ENCODE results near the gene FERMT3. TPM values are rescaled to one million over a fixed set of nuclear protein-coding genes. Genes with fewer than 3 reads are reported as not detected.

FERMT3 gene
- total and polyA plus RNA-seq, 9 donors, result 4.9 to 12.2 (median 10.1) TPM

DNA sequence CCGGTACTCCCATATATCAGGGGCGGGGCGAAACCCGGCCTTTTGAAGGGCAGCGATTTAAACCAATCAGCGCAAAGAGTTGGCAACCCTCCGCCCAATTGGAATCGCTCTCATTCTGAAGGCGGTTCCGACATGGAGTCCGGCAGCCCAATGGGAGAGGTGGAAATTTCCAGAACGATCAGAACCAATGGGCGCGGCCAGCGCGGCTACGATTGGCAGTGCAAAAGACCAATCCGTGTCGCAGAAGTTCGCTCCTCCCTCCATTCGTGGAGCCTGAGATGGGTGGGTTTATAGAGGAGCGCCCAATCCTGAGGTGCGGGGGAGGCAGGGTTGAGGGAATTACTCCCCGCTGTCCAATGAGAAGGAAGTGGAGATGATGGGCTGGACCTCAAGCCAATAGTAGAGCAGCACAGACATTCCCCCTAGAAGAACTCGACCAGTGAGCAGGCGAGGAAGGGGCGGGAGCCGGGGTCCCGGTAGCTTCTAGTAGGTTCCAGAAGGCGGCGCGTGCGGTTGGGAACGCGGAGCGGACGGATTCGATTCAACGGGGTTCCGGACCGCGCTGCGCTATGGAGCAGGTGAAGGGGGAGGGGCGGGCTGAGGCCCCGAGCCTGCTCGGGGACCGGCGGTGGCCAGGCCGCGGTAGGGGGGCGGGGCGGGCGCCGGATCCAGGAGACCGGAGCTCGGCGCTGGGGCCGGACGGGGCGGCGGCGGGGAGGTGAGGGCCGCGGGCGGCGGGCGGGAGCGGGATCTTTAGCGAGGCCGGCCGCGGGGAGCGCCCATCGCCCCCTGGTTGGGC lies 20.6 kb upstream of the FERMT3 start, which contains the start of gene STIP1:
STIP1 (plus strand) TSS at position 479 of the 799 bp plus-strand sequence; CDS start at position 570, 91 bp downstream.
- Histone ChIP-seq H3K4me1 (ENCODE audit: control insufficient read depth, insufficient read depth, low read length) (peaks cover 34% of the 10 kb centered on the region), H3K36me3 (ENCODE audit: control insufficient read depth, insufficient read depth, low read length) (peaks cover 11% of the 10 kb centered on the region), H3K9me3 (replicated peaks; ENCODE audit: control insufficient read depth, low read depth, low read length) (no peaks in the 10 kb centered on the region), H3K4me3 (ENCODE audit: low read length) (peak within 1 kb of the TSS; percentile 52), H3K27me3 (ENCODE audit: control insufficient read depth, insufficient read depth, low read length) (no peaks in the 10 kb centered on the region), H3K27ac (ENCODE audit: low read length) (peak within 1 kb of the TSS; percentile 97)
- peak; percentile 100 for DNase-seq
- WGBS (ENCODE audit: insufficient coverage), result under 1% methylated on average over 67 of the region's 74 CpGs

DNA sequence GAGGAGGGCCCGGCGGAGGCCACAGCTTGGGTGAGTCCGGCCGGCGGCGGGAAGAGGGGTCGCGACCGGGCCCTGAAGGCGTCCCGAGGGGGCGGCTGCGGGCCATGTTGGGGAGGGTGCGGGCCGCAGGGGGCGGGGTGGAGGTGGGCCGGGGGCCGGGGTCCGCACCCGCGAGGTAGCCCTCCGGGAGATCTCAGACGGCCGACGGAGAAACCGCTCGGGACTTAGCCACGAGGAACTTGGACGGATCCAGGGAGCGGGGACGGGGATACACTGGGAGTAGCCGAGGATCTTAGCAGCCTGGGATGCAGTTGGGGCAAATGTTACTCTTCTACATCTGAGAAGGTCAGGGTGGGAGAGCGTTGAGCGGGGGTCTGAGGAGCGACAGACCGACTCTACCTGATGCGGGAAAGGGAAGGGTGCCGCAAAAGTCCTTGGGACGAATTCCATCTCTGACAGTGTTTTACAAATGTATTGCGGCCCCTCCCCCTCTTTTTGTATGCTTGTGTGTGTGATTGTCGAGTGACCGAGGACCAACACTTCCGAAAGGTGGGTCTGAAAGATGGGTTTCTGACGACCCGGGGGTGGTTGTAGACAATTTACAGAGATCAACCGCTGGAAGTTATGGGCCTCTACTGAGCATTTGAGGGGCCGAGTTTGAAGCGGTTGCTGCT lies 19.9 kb upstream of the FERMT3 start:
- DNase-seq, result peak; percentile 53
- Histone ChIP-seq H3K27me3 (ENCODE audit: control insufficient read depth, insufficient read depth, low read length) (no peaks in the 10 kb centered on the region), H3K4me1 (ENCODE audit: control insufficient read depth, insufficient read depth, low read length) (peaks cover 27% of the 10 kb centered on the region), H3K4me3 (ENCODE audit: low read length) (no peak overlapping the region), H3K9me3 (replicated peaks; ENCODE audit: control insufficient read depth, low read depth, low read length) (no peaks in the 10 kb centered on the region), H3K27ac (ENCODE audit: low read length) (peak overlapping the region; percentile 83), H3K36me3 (ENCODE audit: control insufficient read depth, insufficient read depth, low read length) (peaks cover 11% of the 10 kb centered on the region)
- WGBS (ENCODE audit: insufficient coverage), result under 1% methylated on average over 43 of the region's 48 CpGs

DNA sequence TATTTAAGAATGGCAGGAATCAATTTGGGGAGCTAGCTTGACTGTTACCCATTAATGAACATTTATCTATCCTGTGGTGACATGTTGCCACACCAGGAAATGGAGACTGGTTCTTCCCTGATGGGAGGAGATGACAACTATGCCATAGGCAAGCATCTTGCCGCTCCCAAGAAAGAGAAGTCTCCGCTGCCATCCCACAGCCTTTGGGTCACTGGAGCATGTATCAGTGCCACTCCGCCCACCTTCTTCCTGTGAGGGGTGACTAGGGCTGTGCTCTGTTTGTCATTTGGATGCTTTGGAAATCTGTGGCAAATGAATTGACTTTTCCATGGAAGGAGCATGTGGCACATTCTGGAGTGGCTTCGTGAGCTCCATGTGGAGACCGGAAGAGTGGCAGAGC lies 14.1 kb upstream of the FERMT3 start:
- no peak for DNase-seq
- 93% methylated on average over 3 of the region's 5 CpGs for WGBS (ENCODE audit: insufficient coverage)
- no peak overlapping the region for H3K4me3 ChIP-seq (ENCODE audit: low read length)
- H3K27ac ChIP-seq (ENCODE audit: low read length), result no peak overlapping the region
- H3K9me3 ChIP-seq (replicated peaks; ENCODE audit: control insufficient read depth, low read depth, low read length), result no peaks in the 10 kb centered on the region
- H3K4me1 ChIP-seq (ENCODE audit: control insufficient read depth, insufficient read depth, low read length), result peaks cover 2% of the 10 kb centered on the region
- H3K27me3 ChIP-seq (ENCODE audit: control insufficient read depth, insufficient read depth, low read length), result no peaks in the 10 kb centered on the region
- H3K36me3 ChIP-seq (ENCODE audit: control insufficient read depth, insufficient read depth, low read length), result peaks cover 48% of the 10 kb centered on the region

DNA sequence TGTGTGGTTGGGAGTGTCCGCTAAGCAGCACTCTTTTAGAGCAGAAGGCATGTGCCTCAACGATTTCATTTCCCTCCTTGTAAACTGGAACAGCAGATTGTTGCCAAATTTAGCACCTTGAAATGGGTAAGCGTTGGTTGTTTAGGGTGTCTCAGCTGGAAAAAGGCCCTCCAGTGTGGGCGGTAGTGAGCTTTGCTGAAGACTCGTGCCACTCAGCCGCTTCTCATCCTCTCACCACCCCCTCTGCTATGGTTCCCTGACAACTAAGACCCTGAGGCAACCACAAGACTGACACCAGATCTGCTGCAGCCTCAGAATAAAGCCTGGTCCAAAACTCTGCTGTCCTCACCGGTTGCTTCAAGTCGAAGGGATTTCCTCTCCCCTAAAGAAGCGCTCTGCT lies 9.9 kb upstream of the FERMT3 start:
- Histone ChIP-seq H3K4me1 (ENCODE audit: control insufficient read depth, insufficient read depth, low read length) (no peaks in the 10 kb centered on the region), H3K27ac (ENCODE audit: low read length) (no peak overlapping the region), H3K27me3 (ENCODE audit: control insufficient read depth, insufficient read depth, low read length) (no peaks in the 10 kb centered on the region), H3K9me3 (replicated peaks; ENCODE audit: control insufficient read depth, low read depth, low read length) (no peaks in the 10 kb centered on the region), H3K4me3 (ENCODE audit: low read length) (no peak overlapping the region), H3K36me3 (ENCODE audit: control insufficient read depth, insufficient read depth, low read length) (peaks cover 66% of the 10 kb centered on the region)
- no peak for DNase-seq
- 75% methylated on average over 5 of the region's 9 CpGs for WGBS (ENCODE audit: insufficient coverage)

DNA sequence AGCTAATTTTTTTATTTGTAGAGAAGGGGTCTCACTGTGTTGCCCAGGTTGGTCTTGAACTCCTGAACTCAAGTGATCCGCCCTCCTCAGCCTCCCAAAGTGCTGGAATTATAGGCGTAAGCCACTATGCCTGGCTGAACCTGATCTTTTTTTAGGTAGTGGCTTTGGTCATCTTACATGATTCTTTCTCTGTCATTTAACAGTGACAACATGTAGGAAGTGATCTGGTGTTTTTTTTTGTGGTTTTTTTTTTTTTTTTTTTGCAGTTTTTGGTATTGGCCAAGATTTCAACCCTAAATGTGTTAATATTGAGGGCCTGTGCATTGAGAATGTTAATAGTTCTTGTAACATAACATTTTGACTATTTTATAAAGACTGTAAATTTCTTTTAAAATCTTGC lies 8.0 kb upstream of the FERMT3 start:
- Histone ChIP-seq H3K9me3 (replicated peaks; ENCODE audit: control insufficient read depth, low read depth, low read length) (no peaks in the 10 kb centered on the region), H3K27ac (ENCODE audit: low read length) (no peak overlapping the region), H3K4me1 (ENCODE audit: control insufficient read depth, insufficient read depth, low read length) (no peaks in the 10 kb centered on the region), H3K4me3 (ENCODE audit: low read length) (no peak overlapping the region), H3K27me3 (ENCODE audit: control insufficient read depth, insufficient read depth, low read length) (no peaks in the 10 kb centered on the region), H3K36me3 (ENCODE audit: control insufficient read depth, insufficient read depth, low read length) (peaks cover 70% of the 10 kb centered on the region)
- DNase-seq, result no peak
- WGBS (ENCODE audit: insufficient coverage), result 100% methylated on average over 1 of the region's 2 CpGs

DNA sequence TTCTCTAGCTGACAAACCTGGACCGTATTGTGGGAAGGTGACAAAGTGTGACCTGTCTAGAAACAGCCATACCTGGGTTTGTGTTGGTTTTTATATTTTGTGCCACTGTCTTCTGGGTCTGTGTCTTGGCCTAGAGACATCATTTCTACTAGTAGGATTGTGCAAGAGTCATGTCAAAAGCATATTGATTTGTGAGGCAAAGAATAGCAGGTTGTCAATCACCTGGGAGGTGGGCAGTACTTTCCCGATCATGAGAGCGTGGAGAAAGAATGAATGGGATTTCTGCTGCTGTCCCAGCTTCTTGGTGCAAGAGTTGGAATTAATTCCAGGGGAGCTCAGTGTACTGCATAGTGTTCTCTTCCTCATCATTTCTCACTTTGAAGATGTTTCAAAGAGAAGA lies 5.0 kb upstream of the FERMT3 start:
- 60% methylated on average over 1 of the region's 3 CpGs for WGBS (ENCODE audit: insufficient coverage)
- Histone ChIP-seq H3K27me3 (ENCODE audit: control insufficient read depth, insufficient read depth, low read length) (no peaks in the 10 kb centered on the region), H3K9me3 (replicated peaks; ENCODE audit: control insufficient read depth, low read depth, low read length) (no peaks in the 10 kb centered on the region), H3K4me1 (ENCODE audit: control insufficient read depth, insufficient read depth, low read length) (peaks cover 23% of the 10 kb centered on the region), H3K4me3 (ENCODE audit: low read length) (no peak overlapping the region), H3K27ac (ENCODE audit: low read length) (no peak overlapping the region), H3K36me3 (ENCODE audit: control insufficient read depth, insufficient read depth, low read length) (peaks cover 69% of the 10 kb centered on the region)
- no peak for DNase-seq

DNA sequence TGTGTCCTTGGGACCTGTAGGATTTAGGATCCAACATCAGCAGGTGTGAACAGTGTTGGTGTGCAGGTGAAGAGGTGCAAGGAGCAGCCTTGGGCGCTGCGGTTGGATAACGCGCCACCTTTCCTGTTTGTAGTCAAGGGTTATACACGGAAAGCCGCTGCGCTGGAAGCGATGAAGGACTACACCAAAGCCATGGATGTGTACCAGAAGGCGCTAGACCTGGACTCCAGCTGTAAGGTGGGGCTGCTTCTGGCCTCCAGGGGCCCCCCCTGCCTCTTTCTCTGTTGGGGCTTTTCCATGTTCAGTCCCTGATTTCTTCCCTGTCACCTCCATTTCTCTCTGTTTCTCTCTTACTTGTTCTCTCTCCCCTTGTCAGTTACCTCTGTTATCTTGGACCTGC lies 3.5 kb upstream of the FERMT3 start:
- Histone ChIP-seq H3K4me3 (ENCODE audit: low read length) (no peak overlapping the region), H3K4me1 (ENCODE audit: control insufficient read depth, insufficient read depth, low read length) (peaks cover 38% of the 10 kb centered on the region), H3K27ac (ENCODE audit: low read length) (no peak overlapping the region), H3K27me3 (ENCODE audit: control insufficient read depth, insufficient read depth, low read length) (no peaks in the 10 kb centered on the region), H3K9me3 (replicated peaks; ENCODE audit: control insufficient read depth, low read depth, low read length) (no peaks in the 10 kb centered on the region), H3K36me3 (ENCODE audit: control insufficient read depth, insufficient read depth, low read length) (peaks cover 69% of the 10 kb centered on the region)
- no peak for DNase-seq
- 88% methylated on average over 9 of the region's 9 CpGs for WGBS (ENCODE audit: insufficient coverage)

DNA sequence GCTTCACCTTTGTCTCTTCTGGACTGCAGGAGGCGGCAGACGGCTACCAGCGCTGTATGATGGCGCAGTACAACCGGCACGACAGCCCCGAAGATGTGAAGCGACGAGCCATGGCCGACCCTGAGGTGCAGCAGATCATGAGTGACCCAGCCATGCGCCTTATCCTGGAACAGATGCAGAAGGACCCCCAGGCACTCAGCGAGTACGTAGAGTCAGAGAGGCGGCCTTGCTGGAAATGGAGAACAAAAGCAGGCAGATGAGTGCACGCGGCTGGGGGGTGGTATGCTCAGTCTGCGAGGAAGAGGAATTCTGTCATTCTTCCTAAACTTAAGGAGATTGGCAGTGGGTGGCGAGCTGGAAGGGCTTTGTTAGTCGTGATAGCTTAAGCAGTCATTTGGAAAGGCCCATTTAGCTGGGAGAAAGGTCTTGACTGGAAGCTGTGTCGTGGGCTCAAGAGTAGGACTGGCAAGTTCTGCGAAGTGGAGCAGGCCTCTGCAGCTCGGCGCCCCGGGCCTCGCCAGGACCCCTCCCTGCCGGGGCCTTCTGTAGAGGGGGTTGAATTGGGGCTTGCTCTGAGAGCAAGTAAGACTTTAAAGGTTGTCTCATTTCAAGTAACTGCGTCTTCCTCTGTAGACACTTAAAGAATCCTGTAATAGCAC lies 3.0 kb upstream of the FERMT3 start:
- Histone ChIP-seq H3K36me3 (ENCODE audit: control insufficient read depth, insufficient read depth, low read length) (peaks cover 64% of the 10 kb centered on the region), H3K4me1 (ENCODE audit: control insufficient read depth, insufficient read depth, low read length) (peaks cover 43% of the 10 kb centered on the region)

DNA sequence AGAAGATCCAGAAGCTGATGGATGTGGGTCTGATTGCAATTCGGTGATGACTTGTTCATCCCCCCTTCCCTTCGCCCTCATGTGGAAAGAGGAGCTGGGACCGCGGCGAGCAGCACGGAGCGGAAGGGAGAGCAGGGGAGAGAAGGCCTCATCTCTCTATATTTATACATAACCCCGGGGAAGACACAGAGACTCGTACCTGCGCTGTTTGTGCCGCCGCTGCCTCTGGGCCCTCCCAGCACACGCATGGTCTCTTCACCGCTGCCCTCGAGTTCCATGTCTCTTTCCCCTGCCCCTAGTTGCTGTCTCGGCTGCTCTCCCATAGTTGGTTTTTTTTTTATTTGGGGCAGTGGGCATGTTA lies 2.5 kb upstream of the FERMT3 start:
- H3K36me3 ChIP-seq (ENCODE audit: control insufficient read depth, insufficient read depth, low read length), result peaks cover 61% of the 10 kb centered on the region
- no peaks in the 10 kb centered on the region for H3K9me3 ChIP-seq (replicated peaks; ENCODE audit: control insufficient read depth, low read depth, low read length)
- no CpG with 5 or more reads among the region's 16 CpGs for WGBS (ENCODE audit: insufficient coverage)
- no peaks in the 10 kb centered on the region for H3K27me3 ChIP-seq (ENCODE audit: control insufficient read depth, insufficient read depth, low read length)
- no peak overlapping the region for H3K4me3 ChIP-seq (ENCODE audit: low read length)
- H3K27ac ChIP-seq (ENCODE audit: low read length), result peak overlapping the region; percentile 38
- H3K4me1 ChIP-seq (ENCODE audit: control insufficient read depth, insufficient read depth, low read length), result peaks cover 48% of the 10 kb centered on the region
- no peak for DNase-seq

More for the DNA sequence above, 3.0 kb upstream of the FERMT3 start:
- no peak overlapping the region for H3K4me3 ChIP-seq (ENCODE audit: low read length)
- H3K27ac ChIP-seq (ENCODE audit: low read length), result no peak overlapping the region
- no peak for DNase-seq
- 90% methylated on average over 19 of the region's 27 CpGs for WGBS (ENCODE audit: insufficient coverage)
- H3K9me3 ChIP-seq (replicated peaks; ENCODE audit: control insufficient read depth, low read depth, low read length), result no peaks in the 10 kb centered on the region
- no peaks in the 10 kb centered on the region for H3K27me3 ChIP-seq (ENCODE audit: control insufficient read depth, insufficient read depth, low read length)

DNA sequence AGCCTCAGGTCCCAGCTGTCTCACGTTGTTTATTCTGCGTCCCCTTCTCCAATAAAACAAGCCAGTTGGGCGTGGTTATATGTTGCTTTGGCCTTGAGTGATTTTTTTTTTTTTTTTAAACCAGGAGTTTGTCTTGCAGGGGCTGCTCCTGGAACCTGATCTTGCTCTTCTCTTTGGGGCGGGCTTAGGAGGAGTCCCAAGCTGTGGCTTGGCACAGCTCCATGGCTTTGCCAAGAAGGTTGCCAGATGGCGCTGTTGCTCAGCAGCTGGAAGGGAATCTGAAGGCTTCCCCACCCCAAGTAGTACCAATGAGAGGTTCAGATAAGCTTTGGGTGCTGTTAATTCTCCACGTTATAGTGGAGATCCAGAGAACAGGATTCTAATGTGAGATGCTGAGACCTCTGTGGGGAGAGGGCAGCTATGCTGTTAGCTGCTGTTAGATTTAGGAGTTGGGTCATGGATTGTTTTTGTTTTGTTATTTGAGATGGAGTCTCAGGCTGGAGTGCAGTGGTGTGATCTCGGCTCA lies 2.0 kb upstream of the FERMT3 start:
- Histone ChIP-seq H3K27ac (ENCODE audit: low read length) (peak overlapping the region; percentile 40), H3K4me3 (ENCODE audit: low read length) (no peak overlapping the region), H3K27me3 (ENCODE audit: control insufficient read depth, insufficient read depth, low read length) (no peaks in the 10 kb centered on the region), H3K4me1 (ENCODE audit: control insufficient read depth, insufficient read depth, low read length) (peaks cover 53% of the 10 kb centered on the region), H3K9me3 (replicated peaks; ENCODE audit: control insufficient read depth, low read depth, low read length) (no peaks in the 10 kb centered on the region), H3K36me3 (ENCODE audit: control insufficient read depth, insufficient read depth, low read length) (peaks cover 61% of the 10 kb centered on the region)
- peak; percentile 93 for DNase-seq
- WGBS (ENCODE audit: insufficient coverage), result 28% methylated on average over 2 of the region's 7 CpGs
